GM12878 (cell line): Measurements from ENCODE around the gene ZDHHC18. TPM values are rescaled to one million over a fixed set of nuclear protein-coding genes. Genes with fewer than 3 reads are reported as not detected.
A peak's percentile ranks its signal among the peaks of the same experiment; 100 is the strongest.

Experiments
- ESRRA ChIP-seq: IDR thresholded peaks from 2 replicates; pipeline ENCODE4 v1.6.1; 2012; ENCODE audit warnings: mild to moderate bottlenecking, low read length, improper control_type of control experiment
- FOS ChIP-seq: IDR thresholded peaks from 3 replicates; pipeline ENCODE4 v1.6.1; 2011; ENCODE audit warnings: borderline replicate concordance; ENCODE audit not compliant: insufficient read length; ENCODE audit errors: extremely low read depth
- GABPA ChIP-seq: IDR thresholded peaks from 2 replicates; pipeline ENCODE4 v1.6.1; 2014; ENCODE audit warnings: antibody characterized with exemption, low read depth, mild to moderate bottlenecking, inconsistent platforms
- KLF5 ChIP-seq: fragments of 450-650 bp; IDR thresholded peaks from 2 replicates; pipeline ENCODE4 v1.6.1; 2014; ENCODE audit warnings: mild to moderate bottlenecking; ENCODE audit not compliant: partially characterized antibody
- MEF2B ChIP-seq: fragments of 450-650 bp; IDR thresholded peaks from 2 replicates; pipeline ENCODE4 v1.6.1; 2018; ENCODE audit warnings: mild to moderate bottlenecking, moderate library complexity; ENCODE audit not compliant: partially characterized antibody, poor library complexity, severe bottlenecking
- NR2F1 ChIP-seq: fragments of 450-650 bp; conservative IDR thresholded peaks from 2 replicates; pipeline ENCODE4 v1.6.1; 2017; ENCODE audit warnings: mild to moderate bottlenecking
- PAX8 ChIP-seq: fragments of 450-650 bp; IDR thresholded peaks from 2 replicates; pipeline ENCODE4 v1.6.1; 2017; ENCODE audit warnings: mild to moderate bottlenecking, moderate library complexity
- POLR2AphosphoS5 ChIP-seq: IDR thresholded peaks from 2 replicates; pipeline ENCODE4 v1.6.1; 2011; ENCODE audit warnings: mild to moderate bottlenecking, low read length, inconsistent platforms
- SMAD1 ChIP-seq: fragments of 450-650 bp; IDR thresholded peaks from 2 replicates; pipeline ENCODE4 v1.6.1; 2018; ENCODE audit warnings: mild to moderate bottlenecking, low read depth; ENCODE audit not compliant: partially characterized antibody
- TAF1 ChIP-seq: IDR thresholded peaks from 2 replicates; pipeline ENCODE4 v1.6.1; 2011; ENCODE audit warnings: mild to moderate bottlenecking, low read depth, low read length, borderline replicate concordance
- ZNF24 ChIP-seq: fragments of 450-650 bp; IDR thresholded peaks from 2 replicates; pipeline ENCODE4 v1.6.1; 2017; ENCODE audit warnings: antibody characterized with exemption, mild to moderate bottlenecking
- ZNF622 ChIP-seq: fragments of 450-650 bp; IDR thresholded peaks from 2 replicates; pipeline ENCODE4 v1.6.1; 2017; ENCODE audit warnings: mild to moderate bottlenecking, inconsistent platforms
- polyA plus RNA-seq, 11 experiments: library from polyadenylated mRNA; depleted of rRNA in 4 of 11; unstranded in 6 of 11; stranded (reverse) in 5 of 11; fragments of >200 nt; fragmentation: Nextera tagmentation in 4 of 11; fragmentation: Illumina TruSeq in 1 of 11; extraction: Ambion mirVana in 4 of 11; extraction: Trizol in 1 of 11; gene quantifications; 1 replicate in 1 of 11; 2 replicates in 10 of 11; pipeline versions ENCODE4 v1.2.1 to v1.2.3, GENCODE V29; 2011 to 2016; ENCODE audit warnings: inconsistent platforms in 2 of 11, missing spikeins in 2 of 11, low read depth in 1 of 11
- total RNA-seq, 4 experiments: library from RNA; depleted of rRNA in 3 of 4; stranded (reverse); fragments of >200 nt in 3 of 4; fragmentation: Illumina TruSeq in 1 of 4; extraction: Trizol in 1 of 4; gene quantifications; 2 replicates each; pipeline versions ENCODE4 v1.2.1 to v1.2.3, GENCODE V29; 2013 to 2021
- TF ChIP-seq, protein P1 (sequence below): fragments of 450-650 bp; formaldehyde crosslinking; IDR thresholded peaks from 2 replicates; pipeline ENCODE4 v1.4.0; 2022; ENCODE audit warnings: mild to moderate bottlenecking, moderate library complexity
- TF ChIP-seq, protein P2 (sequence below): fragments of 450-650 bp; IDR thresholded peaks from 2 replicates; pipeline ENCODE4 v1.6.1; 2017; ENCODE audit warnings: low read depth, mild to moderate bottlenecking, moderate library complexity
- TF ChIP-seq, protein P3 (sequence below): fragments of 450-650 bp; IDR thresholded peaks from 2 replicates; pipeline ENCODE4 v1.6.1; 2017; ENCODE audit warnings: mild to moderate bottlenecking, moderate library complexity
- TF ChIP-seq, protein P4 (sequence below): fragments of 450-650 bp; IDR thresholded peaks from 2 replicates; pipeline ENCODE4 v1.6.1; 2017; ENCODE audit warnings: mild to moderate bottlenecking, moderate library complexity

Gene ZDHHC18
- total and polyA plus RNA-seq, 10 of the 15 experiments (the other 5 are each of a cell fraction or from before 2014, with no cell fraction given) = 0.40 to 81.2 (median 21.3) TPM

DNA sequence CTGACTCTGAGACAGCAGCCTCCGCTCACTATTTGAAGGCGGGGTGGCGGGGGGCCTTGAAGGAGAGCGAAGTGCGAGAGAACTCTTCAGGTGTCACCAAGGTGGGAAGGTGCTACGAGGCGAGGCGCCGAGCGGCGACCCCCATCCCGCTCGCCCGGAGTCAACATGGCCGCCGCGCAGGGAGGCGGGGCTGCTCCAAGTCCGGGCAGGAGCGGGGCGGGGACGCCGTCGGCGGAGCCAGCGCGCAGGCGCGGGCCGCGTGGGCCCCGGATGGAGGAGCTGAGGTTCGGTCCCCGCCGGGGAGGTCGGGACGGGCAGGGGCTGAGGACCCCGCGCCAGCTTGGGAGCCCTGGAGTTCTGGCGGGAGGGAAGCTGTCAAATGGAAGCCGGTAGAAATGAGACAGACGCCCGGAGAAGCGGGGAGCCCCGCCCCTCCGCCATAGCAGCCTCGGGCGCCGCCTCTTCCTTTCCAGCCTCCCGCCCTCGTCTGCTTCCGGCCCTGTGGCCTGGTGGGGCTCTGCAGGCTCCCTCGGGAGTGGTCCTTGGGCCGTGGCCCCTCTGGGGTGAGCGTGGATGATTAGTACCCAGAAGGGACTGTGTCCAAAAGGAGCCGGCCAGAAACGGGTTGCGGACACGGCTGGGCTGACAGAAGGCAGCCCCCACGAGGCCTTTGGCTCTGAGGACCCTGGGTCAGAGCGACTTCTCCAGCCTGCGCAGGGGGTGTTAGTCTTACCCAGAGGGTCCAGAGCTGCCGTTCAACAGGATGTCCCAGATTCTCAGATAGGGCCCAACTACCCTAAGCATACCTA lies 38.6 kb upstream of the ZDHHC18 start, which contains the start of gene PIGV (continued):
- TF ChIP-seq ZNF622 (no peak), FOS (no peak), NR2F1 (peak; percentile 7), ESRRA (no peak), KLF5 (peak; percentile 67), GABPA (peak; percentile 81), PAX8 (peak; percentile 86; the same call in 1 of the 2 replicates), ZNF24 (0 out of 2 replicates have a peak, but pooled peaks have one; percentile 3), SMAD1 (peak; percentile 63), TAF1 (peak; percentile 61; the same call in 1 of the 2 replicates), MEF2B (peak; percentile 90), POLR2AphosphoS5 (peak; percentile 85)
- TF ChIP-seq, protein P1, sequence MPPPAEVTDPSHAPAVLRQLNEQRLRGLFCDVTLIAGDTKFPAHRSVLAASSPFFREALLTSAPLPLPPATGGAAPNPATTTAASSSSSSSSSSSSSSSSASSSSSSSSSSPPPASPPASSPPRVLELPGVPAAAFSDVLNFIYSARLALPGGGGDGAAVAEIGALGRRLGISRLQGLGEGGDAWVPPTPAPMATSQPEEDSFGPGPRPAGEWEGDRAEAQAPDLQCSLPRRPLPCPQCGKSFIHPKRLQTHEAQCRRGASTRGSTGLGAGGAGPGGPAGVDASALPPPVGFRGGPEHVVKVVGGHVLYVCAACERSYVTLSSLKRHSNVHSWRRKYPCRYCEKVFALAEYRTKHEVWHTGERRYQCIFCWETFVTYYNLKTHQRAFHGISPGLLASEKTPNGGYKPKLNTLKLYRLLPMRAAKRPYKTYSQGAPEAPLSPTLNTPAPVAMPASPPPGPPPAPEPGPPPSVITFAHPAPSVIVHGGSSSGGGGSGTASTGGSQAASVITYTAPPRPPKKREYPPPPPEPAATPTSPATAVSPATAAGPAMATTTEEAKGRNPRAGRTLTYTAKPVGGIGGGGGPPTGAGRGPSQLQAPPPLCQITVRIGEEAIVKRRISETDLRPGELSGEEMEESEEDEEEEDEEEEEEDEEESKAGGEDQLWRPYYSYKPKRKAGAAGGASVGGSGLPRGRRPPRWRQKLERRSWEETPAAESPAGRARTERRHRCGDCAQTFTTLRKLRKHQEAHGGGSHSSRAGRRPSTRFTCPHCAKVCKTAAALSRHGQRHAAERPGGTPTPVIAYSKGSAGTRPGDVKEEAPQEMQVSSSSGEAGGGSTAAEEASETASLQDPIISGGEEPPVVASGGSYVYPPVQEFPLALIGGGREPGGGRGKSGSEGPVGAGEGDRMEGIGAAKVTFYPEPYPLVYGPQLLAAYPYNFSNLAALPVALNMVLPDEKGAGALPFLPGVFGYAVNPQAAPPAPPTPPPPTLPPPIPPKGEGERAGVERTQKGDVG (CRISPR knock-in tag) = no peak; the same call in 1 of the 2 replicates
- TF ChIP-seq, protein P2, sequence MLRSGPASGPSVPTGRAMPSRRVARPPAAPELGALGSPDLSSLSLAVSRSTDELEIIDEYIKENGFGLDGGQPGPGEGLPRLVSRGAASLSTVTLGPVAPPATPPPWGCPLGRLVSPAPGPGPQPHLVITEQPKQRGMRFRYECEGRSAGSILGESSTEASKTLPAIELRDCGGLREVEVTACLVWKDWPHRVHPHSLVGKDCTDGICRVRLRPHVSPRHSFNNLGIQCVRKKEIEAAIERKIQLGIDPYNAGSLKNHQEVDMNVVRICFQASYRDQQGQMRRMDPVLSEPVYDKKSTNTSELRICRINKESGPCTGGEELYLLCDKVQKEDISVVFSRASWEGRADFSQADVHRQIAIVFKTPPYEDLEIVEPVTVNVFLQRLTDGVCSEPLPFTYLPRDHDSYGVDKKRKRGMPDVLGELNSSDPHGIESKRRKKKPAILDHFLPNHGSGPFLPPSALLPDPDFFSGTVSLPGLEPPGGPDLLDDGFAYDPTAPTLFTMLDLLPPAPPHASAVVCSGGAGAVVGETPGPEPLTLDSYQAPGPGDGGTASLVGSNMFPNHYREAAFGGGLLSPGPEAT = 0 out of 2 replicates have a peak, but pooled peaks have one; percentile 0
- TF ChIP-seq, protein P3, sequence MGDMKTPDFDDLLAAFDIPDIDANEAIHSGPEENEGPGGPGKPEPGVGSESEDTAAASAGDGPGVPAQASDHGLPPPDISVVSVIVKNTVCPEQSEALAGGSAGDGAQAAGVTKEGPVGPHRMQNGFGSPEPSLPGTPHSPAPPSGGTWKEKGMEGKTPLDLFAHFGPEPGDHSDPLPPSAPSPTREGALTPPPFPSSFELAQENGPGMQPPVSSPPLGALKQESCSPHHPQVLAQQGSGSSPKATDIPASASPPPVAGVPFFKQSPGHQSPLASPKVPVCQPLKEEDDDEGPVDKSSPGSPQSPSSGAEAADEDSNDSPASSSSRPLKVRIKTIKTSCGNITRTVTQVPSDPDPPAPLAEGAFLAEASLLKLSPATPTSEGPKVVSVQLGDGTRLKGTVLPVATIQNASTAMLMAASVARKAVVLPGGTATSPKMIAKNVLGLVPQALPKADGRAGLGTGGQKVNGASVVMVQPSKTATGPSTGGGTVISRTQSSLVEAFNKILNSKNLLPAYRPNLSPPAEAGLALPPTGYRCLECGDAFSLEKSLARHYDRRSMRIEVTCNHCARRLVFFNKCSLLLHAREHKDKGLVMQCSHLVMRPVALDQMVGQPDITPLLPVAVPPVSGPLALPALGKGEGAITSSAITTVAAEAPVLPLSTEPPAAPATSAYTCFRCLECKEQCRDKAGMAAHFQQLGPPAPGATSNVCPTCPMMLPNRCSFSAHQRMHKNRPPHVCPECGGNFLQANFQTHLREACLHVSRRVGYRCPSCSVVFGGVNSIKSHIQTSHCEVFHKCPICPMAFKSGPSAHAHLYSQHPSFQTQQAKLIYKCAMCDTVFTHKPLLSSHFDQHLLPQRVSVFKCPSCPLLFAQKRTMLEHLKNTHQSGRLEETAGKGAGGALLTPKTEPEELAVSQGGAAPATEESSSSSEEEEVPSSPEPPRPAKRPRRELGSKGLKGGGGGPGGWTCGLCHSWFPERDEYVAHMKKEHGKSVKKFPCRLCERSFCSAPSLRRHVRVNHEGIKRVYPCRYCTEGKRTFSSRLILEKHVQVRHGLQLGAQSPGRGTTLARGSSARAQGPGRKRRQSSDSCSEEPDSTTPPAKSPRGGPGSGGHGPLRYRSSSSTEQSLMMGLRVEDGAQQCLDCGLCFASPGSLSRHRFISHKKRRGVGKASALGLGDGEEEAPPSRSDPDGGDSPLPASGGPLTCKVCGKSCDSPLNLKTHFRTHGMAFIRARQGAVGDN = peak; percentile 59; the same call in 1 of the 2 replicates
- TF ChIP-seq, protein P4, sequence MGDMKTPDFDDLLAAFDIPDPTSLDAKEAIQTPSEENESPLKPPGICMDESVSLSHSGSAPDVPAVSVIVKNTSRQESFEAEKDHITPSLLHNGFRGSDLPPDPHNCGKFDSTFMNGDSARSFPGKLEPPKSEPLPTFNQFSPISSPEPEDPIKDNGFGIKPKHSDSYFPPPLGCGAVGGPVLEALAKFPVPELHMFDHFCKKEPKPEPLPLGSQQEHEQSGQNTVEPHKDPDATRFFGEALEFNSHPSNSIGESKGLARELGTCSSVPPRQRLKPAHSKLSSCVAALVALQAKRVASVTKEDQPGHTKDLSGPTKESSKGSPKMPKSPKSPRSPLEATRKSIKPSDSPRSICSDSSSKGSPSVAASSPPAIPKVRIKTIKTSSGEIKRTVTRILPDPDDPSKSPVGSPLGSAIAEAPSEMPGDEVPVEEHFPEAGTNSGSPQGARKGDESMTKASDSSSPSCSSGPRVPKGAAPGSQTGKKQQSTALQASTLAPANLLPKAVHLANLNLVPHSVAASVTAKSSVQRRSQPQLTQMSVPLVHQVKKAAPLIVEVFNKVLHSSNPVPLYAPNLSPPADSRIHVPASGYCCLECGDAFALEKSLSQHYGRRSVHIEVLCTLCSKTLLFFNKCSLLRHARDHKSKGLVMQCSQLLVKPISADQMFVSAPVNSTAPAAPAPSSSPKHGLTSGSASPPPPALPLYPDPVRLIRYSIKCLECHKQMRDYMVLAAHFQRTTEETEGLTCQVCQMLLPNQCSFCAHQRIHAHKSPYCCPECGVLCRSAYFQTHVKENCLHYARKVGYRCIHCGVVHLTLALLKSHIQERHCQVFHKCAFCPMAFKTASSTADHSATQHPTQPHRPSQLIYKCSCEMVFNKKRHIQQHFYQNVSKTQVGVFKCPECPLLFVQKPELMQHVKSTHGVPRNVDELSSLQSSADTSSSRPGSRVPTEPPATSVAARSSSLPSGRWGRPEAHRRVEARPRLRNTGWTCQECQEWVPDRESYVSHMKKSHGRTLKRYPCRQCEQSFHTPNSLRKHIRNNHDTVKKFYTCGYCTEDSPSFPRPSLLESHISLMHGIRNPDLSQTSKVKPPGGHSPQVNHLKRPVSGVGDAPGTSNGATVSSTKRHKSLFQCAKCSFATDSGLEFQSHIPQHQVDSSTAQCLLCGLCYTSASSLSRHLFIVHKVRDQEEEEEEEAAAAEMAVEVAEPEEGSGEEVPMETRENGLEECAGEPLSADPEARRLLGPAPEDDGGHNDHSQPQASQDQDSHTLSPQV = no peak
